Ovary (tissue), 9 donors: ENCODE measurements around the gene WEE2. TPM values are rescaled to one million over a fixed set of nuclear protein-coding genes. Genes with fewer than 3 reads are reported as not detected.
"Not testable (repeated sequence)": the region's sequence is repeated elsewhere in the genome, so short reads cannot be mapped to it uniquely, and the experiment has no call there.

ENCODE experiments used
- DNase-seq, 5 donors: peaks; one replicate each; pipeline ENCODE4 v3.0.0-alpha.2; 2019 to 2020
- H3K27ac ChIP-seq, 2 donors: fragments of 200-600 bp; one replicate each; pipeline versions ENCODE4 v1.5.1 to v1.8.0; 2019 to 2022
- H3K27me3 ChIP-seq: fragments of 200-600 bp; one replicate; pipeline ENCODE4 v1.8.0; 2022
- H3K36me3 ChIP-seq: fragments of 200-600 bp; sonication (generic); one replicate; pipeline ENCODE4 v1.5.1; 2019
- H3K4me1 ChIP-seq: one replicate; pipeline ENCODE4 v1.8.1; 2013; ENCODE audit warnings: mild to moderate bottlenecking, moderate library complexity; ENCODE audit not compliant: insufficient read depth
- H3K4me3 ChIP-seq: fragments of 200-600 bp; sonication (generic); one replicate; pipeline ENCODE4 v1.5.1; 2017
- H3K9me3 ChIP-seq, 2 donors: fragments of 200-600 bp in 1 of 2; sonication (generic) in 1 of 2; one replicate each; pipeline versions ENCODE4 v1.5.1 to v1.8.1; 2013 to 2019; ENCODE audit warnings: mild to moderate bottlenecking in 1 of 2, moderate library complexity in 1 of 2
- EP300 ChIP-seq: sonication (generic); formaldehyde crosslinking; IDR thresholded peaks from one replicate; pipeline ENCODE4 v1.6.1; 2017; ENCODE audit warnings: antibody characterized with exemption
- POLR2A ChIP-seq: fragments of 450-650 bp; IDR thresholded peaks from one replicate; pipeline ENCODE4 v1.6.1; 2017; ENCODE audit warnings: antibody characterized with exemption, mild to moderate bottlenecking, moderate library complexity
- WGBS, 3 donors: extraction: QIAGEN DNeasy Blood & Tissue Kit in 1 of 3; methylation state at CpG; one replicate each; pipeline versions ENCODE4 v1.1.5 to v1.1.7; 2013 to 2017; 5-methylcytosine and 5-hydroxymethylcytosine counted together
- intact Hi-C, 4 donors: fragments of 100-400 bp; cut with DNase I; formaldehyde crosslinking; loops; one replicate each; pipeline versions ENCODE4 v1.11.0 to v1.15.1; 2022 to 2023
- polyA plus RNA-seq, 2 donors: library from polyadenylated mRNA; stranded (reverse); fragments of 200-250 nt in 1 of 2; fragments of 350-450 nt in 1 of 2; fragmentation: Illumina TruSeq in 1 of 2; extraction: RNeasy Lipid Tissue Mini Kit (QIAGEN cat#74804) in 1 of 2; gene quantifications; one replicate each; pipeline ENCODE4 v1.2.3, GENCODE V29; 2013 to 2014
- total RNA-seq, 7 donors: library from RNA; depleted of rRNA in 2 of 7; stranded (reverse); fragments of >200 nt in 2 of 7; fragmentation: NEBNext Ultra II Directional in 3 of 7; extraction: Animal tissue kit (Norgen Biotek cat#: 25700) in 3 of 7; gene quantifications; one replicate each; pipeline versions ENCODE4 v1.1.0 to v1.2.4, GENCODE V29; 2016 to 2023
- TF ChIP-seq, protein P1 (sequence below), 3 donors: fragments of 450-650 bp in 2 of 3; fragments of 200-600 bp in 1 of 3; IDR thresholded peaks; one replicate each; pipeline versions ENCODE4 v1.5.1 to v1.8.0; 2016 to 2022; ENCODE audit warnings: antibody characterized with exemption in 3 of 3, mild to moderate bottlenecking in 1 of 3
- donor health status: DM: no; HTN: no; CAD: no; lungs with moderate emphysema.
- donor health status: DM: no; HTN: no; CAD: no.
- donor health status: Bipolar disorder and iron deficiency.
- donor health status: DM: yes; HTN: yes; CAD: no.
- donor health status: DM: no; HTN: no; CAD: no.
- donor health status: DM: yes; HTN: yes; CAD: no.

Gene WEE2
- total and polyA plus RNA-seq, 9 donors: 0.07 to 0.27 (median 0.16) TPM; not detected in 5

DNA sequence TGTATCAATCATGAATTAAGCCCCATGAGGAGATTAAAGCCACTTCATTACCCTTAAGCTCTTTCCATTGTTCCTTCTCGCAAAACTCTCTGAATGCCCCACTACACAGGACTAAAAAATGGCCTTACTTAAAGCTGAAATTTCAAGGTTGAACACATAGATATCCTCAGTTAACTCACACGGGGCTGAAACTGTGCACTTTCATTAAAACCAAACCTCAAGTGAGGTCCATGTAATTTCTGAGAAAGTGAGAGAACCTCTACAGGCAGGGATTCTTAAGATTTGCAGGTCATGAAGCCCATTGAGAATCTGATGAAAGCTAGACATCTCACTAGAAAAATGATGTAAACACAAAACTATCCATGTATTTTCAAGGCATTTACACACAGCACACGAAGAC is 22.1 kb upstream of the WEE2 start:
- WGBS, 3 donors: 89 to 93% (median 90%) methylated on average over 3 of the region's 3 CpGs
- Histone ChIP-seq H3K4me1 (peaks cover 3% of the 10 kb centered on the region), H3K36me3 (no peaks in the 10 kb centered on the region), H3K27me3 (no peaks in the 10 kb centered on the region), H3K4me3 (no peak overlapping the region), H3K9me3 (no peaks in the 10 kb centered on the region), H3K27ac (no peak overlapping the region)
- DNase-seq: no peak
- TF ChIP-seq POLR2A (no peak), EP300 (no peak)
- TF ChIP-seq, protein P1, sequence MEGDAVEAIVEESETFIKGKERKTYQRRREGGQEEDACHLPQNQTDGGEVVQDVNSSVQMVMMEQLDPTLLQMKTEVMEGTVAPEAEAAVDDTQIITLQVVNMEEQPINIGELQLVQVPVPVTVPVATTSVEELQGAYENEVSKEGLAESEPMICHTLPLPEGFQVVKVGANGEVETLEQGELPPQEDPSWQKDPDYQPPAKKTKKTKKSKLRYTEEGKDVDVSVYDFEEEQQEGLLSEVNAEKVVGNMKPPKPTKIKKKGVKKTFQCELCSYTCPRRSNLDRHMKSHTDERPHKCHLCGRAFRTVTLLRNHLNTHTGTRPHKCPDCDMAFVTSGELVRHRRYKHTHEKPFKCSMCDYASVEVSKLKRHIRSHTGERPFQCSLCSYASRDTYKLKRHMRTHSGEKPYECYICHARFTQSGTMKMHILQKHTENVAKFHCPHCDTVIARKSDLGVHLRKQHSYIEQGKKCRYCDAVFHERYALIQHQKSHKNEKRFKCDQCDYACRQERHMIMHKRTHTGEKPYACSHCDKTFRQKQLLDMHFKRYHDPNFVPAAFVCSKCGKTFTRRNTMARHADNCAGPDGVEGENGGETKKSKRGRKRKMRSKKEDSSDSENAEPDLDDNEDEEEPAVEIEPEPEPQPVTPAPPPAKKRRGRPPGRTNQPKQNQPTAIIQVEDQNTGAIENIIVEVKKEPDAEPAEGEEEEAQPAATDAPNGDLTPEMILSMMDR (IDR thresholded peaks at IDR 0.05): no peak
- intact Hi-C loops: no loop called here

DNA sequence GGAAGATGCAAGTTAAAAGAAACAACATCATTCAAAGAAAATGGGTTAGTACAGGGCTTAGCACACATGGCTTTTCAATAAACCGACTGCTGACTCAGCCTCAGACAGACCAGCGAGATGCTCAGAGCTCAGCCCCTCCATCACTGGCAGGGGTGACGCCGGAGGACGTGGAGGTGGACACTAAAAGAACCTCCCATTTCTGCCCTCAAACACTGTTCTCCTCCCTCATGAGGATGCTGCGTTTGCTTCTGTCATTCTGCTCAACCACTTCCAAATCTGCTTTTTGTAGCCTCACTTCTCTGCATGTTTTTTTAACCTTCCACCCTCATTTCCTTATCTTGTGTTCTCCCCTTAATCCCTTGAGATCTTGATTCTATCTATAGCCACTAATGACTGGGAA is 21.5 kb upstream of the WEE2 start:
- no peak for TF ChIP-seq POLR2A
- TF ChIP-seq EP300: no peak
- TF ChIP-seq, protein P1 (IDR thresholded peaks at IDR 0.05): no peak
- H3K9me3 ChIP-seq: no peaks in the 10 kb centered on the region
- 72 to 78% (median 75%) methylated on average over 6 of the region's 6 CpGs for WGBS, 3 donors
- no peak for DNase-seq
- H3K27me3 ChIP-seq: no peaks in the 10 kb centered on the region
- H3K4me1 ChIP-seq: peaks cover 3% of the 10 kb centered on the region
- intact Hi-C loops: no loop called here
- H3K36me3 ChIP-seq: no peaks in the 10 kb centered on the region
- no peak overlapping the region for H3K4me3 ChIP-seq
- H3K27ac ChIP-seq: no peak overlapping the region

DNA sequence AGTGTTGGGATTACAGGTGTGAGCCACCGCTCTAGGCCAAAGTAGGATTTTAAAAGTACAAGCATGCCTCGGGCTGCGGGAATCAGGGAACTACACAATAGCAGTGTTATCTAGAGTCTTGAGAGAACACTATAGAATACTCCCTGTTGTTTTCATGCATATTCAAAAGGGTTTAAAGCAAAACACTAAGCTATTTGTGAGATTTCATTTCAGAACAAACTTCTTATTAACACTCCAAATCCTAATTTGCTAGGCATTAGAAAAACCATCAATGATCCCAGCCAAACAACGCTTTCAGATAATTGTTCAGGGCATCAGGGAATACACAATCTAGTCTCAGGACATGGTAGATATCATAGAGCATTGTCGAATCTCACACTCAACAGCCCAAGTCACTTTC is 20.1 kb upstream of the WEE2 start:
- Histone ChIP-seq H3K4me1 (peaks cover 3% of the 10 kb centered on the region), H3K4me3 (no peak overlapping the region), H3K27ac (no peak overlapping the region), H3K36me3 (no peaks in the 10 kb centered on the region), H3K9me3 (no peaks in the 10 kb centered on the region), H3K27me3 (no peaks in the 10 kb centered on the region)
- DNase-seq: no peak
- 90 to 96% (median 90%) methylated on average over 5 of the region's 5 CpGs for WGBS, 3 donors
- intact Hi-C loops: no loop called here
- TF ChIP-seq POLR2A (no peak), EP300 (no peak)
- TF ChIP-seq, protein P1 (IDR thresholded peaks at IDR 0.05): no peak

DNA sequence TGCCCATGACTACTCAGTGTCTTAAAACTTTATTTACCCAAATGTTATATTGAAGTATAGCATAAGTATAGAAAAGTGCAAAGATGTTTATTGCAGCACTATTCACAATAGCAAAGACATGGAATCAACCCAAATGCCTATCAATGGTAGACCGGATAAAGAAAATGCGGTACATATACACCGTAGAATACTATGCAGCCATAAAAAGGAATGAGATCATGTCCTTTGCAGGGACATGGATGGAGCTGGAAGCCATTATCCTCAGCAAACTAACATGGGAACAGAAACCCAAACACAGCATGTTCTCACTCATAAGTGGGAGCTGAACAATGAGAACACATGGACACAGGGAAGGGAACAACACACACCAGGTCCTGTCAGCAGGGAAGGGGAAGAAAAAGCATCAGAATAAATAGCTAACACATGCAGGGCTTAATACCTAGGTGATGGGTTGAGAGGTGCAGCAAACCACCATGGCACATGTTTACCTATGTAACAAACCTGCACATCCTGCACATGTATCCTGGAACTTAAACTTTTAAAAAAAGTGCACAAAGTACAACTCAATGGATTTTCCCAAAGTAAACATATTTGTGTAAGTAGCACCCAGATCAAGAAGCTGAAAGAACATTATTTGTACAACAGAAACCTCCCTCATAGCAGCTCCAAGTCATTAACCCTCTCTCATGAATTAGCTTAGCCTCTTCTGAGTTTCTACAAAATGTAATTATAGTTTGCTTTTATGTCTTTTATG is 18.9 kb upstream of the WEE2 start:
- WGBS, 3 donors: 94 to 97% (median 95%) methylated on average over 3 of the region's 3 CpGs
- H3K4me1 ChIP-seq, H3K4me3 ChIP-seq, H3K27me3 ChIP-seq, intact Hi-C loops, DNase-seq, H3K36me3 ChIP-seq, H3K9me3 ChIP-seq, H3K27ac ChIP-seq: not testable (repeated sequence)

DNA sequence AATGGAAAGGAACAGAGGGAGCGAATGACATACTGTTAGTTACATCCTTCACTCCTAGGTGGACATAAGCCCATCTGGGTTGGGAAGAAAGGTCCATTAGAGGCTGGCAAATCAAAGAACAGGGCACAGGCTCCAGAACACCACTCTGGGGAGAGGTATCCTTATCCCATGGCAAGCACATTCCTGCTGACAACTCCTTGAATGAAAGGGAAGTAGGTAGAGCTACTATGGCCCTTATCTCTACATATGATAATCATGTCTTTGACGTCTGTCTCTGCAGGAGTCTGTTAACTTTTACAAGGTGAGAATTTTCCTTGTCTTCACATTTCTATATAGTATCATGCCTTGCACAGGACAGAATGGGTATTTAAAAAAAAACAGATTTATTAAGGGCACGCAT is 16.6 kb upstream of the WEE2 start:
- 83 to 86% (median 85%) methylated on average over 3 of the region's 3 CpGs for WGBS, 3 donors
- DNase-seq: no peak
- intact Hi-C loops: no loop called here

More for the DNA sequence above, 16.6 kb upstream of the WEE2 start:
- Histone ChIP-seq H3K4me3 (no peak overlapping the region), H3K4me1 (peaks cover 3% of the 10 kb centered on the region), H3K27me3 (no peaks in the 10 kb centered on the region), H3K36me3 (no peaks in the 10 kb centered on the region), H3K27ac (no peak overlapping the region), H3K9me3 (no peaks in the 10 kb centered on the region)
- TF ChIP-seq, protein P1 (IDR thresholded peaks at IDR 0.05): no peak
